Stimulated activated CD8-positive, alpha-beta memory T cell treated with anti-CD3 and anti-CD28 coated beads, Interleukin-12 subunit alpha, Interleukin-12 subunit beta, amount 100 ng/mL, for 1 hour (primary cell): ENCODE measurements around the gene ATP2B2.

Source experiments
- DNase-seq: peaks from one replicate; pipeline ENCODE4 v3.0.0-alpha.2; 2020; ENCODE audit warnings: low read depth

Gene ATP2B2

GRCh38 chr3:10341901-10342398, 163.4 kb downstream of the ATP2B2 start:
- no peak for DNase-seq

GRCh38 chr3:10340476-10340875, 164.9 kb downstream of the ATP2B2 start:
- no peak for DNase-seq

- no peak for DNase-seq
Measured at GRCh38 chr3:10340046-10340445, 165.3 kb downstream of the ATP2B2 start.

GRCh38 chr3:10339376-10339955, 165.9 kb downstream of the ATP2B2 start:
- no peak for DNase-seq

GRCh38 chr3:10338591-10339353, 166.6 kb downstream of the ATP2B2 start:
- DNase-seq = no peak

- DNase-seq = no peak
Measured at GRCh38 chr3:10338164-10338470, 167.3 kb downstream of the ATP2B2 start.

GRCh38 chr3:10337323-10338163, 167.8 kb downstream of the ATP2B2 start:
- DNase-seq = no peak

- DNase-seq = no peak
Measured at GRCh38 chr3:10336761-10337160, 168.6 kb downstream of the ATP2B2 start.

- no peak for DNase-seq
Measured at GRCh38 chr3:10335871-10336622, 169.3 kb downstream of the ATP2B2 start.

GRCh38 chr3:10335190-10335738, 170.1 kb downstream of the ATP2B2 start:
- no peak for DNase-seq

- no peak for DNase-seq
Measured at GRCh38 chr3:10334459-10334858, 170.9 kb downstream of the ATP2B2 start.

- DNase-seq = no peak
Measured at GRCh38 chr3:10334042-10334441, 171.3 kb downstream of the ATP2B2 start.

- no peak for DNase-seq
Measured at GRCh38 chr3:10333349-10333650, 172.1 kb downstream of the ATP2B2 start.

- no peak for DNase-seq
Measured at GRCh38 chr3:10332481-10333348, 172.7 kb downstream of the ATP2B2 start.

- DNase-seq = no peak
Measured at GRCh38 chr3:10331320-10331719, 174.1 kb downstream of the ATP2B2 start.

- no peak for DNase-seq
Measured at GRCh38 chr3:10330319-10330718, 175.1 kb downstream of the ATP2B2 start.

- no peak for DNase-seq
Measured at GRCh38 chr3:10329495-10330015, 175.8 kb downstream of the ATP2B2 start.

GRCh38 chr3:10328460-10329071, 176.8 kb downstream of the ATP2B2 start:
- no peak for DNase-seq

- no peak for DNase-seq
Measured at GRCh38 chr3:10327592-10327991, 177.8 kb downstream of the ATP2B2 start.

GRCh38 chr3:10322352-10322710, 183.1 kb downstream of the ATP2B2 start:
- no peak for DNase-seq
